Tibial nerve (tissue), 3 donors: Measurements from ENCODE around the gene EPHA6.

Experiments
- POLR2A ChIP-seq, 2 donors: fragments of 450-650 bp; IDR thresholded peaks; one replicate each; pipeline ENCODE4 v1.6.1; 2017; ENCODE audit warnings: antibody characterized with exemption in 2 of 2, mild to moderate bottlenecking in 2 of 2, moderate library complexity in 2 of 2
- TF ChIP-seq, protein P1 (sequence below), 5 experiments: fragments of 200-600 bp in 3 of 5; fragments of 450-650 bp in 2 of 5; sonication (generic) in 3 of 5; IDR thresholded peaks; one replicate each; pipeline ENCODE4 v1.5.1; 2016 to 2019; ENCODE audit warnings: antibody characterized with exemption in 5 of 5, mild to moderate bottlenecking in 3 of 5, moderate library complexity in 2 of 5

DNA sequence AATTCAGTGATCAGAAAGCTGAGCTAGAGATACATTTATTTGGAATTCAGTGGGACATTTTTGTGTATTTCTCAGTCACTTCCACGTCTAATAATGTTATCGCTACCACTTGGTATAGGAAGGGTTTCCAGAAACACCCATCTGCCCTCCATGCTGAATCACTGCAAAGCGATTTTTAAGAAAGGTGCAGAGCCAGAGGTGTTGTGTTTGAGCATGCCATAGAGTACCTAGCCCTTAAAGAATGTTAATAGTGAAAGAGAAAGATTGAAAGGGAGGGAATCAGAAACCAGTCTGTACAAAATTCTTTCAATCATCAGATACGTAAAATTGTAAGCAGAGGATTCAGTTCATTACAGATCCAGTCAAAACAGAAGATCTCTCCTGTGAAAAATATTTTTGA is 870.1 kb downstream of the EPHA6 start:
- TF ChIP-seq POLR2A (IDR thresholded peaks at IDR 0.05): no peak
- TF ChIP-seq, protein P1, sequence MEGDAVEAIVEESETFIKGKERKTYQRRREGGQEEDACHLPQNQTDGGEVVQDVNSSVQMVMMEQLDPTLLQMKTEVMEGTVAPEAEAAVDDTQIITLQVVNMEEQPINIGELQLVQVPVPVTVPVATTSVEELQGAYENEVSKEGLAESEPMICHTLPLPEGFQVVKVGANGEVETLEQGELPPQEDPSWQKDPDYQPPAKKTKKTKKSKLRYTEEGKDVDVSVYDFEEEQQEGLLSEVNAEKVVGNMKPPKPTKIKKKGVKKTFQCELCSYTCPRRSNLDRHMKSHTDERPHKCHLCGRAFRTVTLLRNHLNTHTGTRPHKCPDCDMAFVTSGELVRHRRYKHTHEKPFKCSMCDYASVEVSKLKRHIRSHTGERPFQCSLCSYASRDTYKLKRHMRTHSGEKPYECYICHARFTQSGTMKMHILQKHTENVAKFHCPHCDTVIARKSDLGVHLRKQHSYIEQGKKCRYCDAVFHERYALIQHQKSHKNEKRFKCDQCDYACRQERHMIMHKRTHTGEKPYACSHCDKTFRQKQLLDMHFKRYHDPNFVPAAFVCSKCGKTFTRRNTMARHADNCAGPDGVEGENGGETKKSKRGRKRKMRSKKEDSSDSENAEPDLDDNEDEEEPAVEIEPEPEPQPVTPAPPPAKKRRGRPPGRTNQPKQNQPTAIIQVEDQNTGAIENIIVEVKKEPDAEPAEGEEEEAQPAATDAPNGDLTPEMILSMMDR (IDR thresholded peaks at IDR 0.05): no peak
